Esophagus (tissue), 2 donors: Measurements from ENCODE around the gene IFT172. TPM values are rescaled to one million over a fixed set of nuclear protein-coding genes. Genes with fewer than 3 reads are reported as not detected.
A peak's percentile ranks its signal among the peaks of the same experiment; 100 is the strongest.
"Not testable (repeated sequence)": the region's sequence is repeated elsewhere in the genome, so short reads cannot be mapped to it uniquely, and the experiment has no call there.

Source experiments
- H3K27ac ChIP-seq, 2 donors: one replicate each; pipeline ENCODE4 v1.5.1; 2013; ENCODE audit warnings: low read depth in 2 of 2, mild to moderate bottlenecking in 2 of 2, inconsistent platforms in 1 of 2, low read length in 1 of 2, moderate library complexity in 1 of 2
- H3K27me3 ChIP-seq, 2 donors: one replicate each; pipeline ENCODE4 v1.6.1; 2013; ENCODE audit warnings: low read length in 2 of 2, control low read depth in 1 of 2, mild to moderate bottlenecking in 1 of 2; ENCODE audit not compliant: insufficient read depth in 2 of 2, control insufficient read depth in 1 of 2
- H3K36me3 ChIP-seq, 2 donors: one replicate each; pipeline ENCODE4 v1.6.1; 2013; ENCODE audit warnings: low read length in 1 of 2; ENCODE audit not compliant: control insufficient read depth in 2 of 2, insufficient read depth in 2 of 2
- H3K4me1 ChIP-seq, 2 donors: one replicate each; pipeline ENCODE4 v1.6.1; 2013; ENCODE audit warnings: low read length in 1 of 2; ENCODE audit not compliant: control insufficient read depth in 2 of 2, insufficient read depth in 2 of 2
- H3K4me3 ChIP-seq, 2 donors: one replicate each; pipeline ENCODE4 v1.5.1; 2013; ENCODE audit warnings: low read length in 2 of 2, mild to moderate bottlenecking in 2 of 2, low read depth in 1 of 2, moderate library complexity in 1 of 2
- H3K9me3 ChIP-seq, 2 donors: one replicate each; pipeline ENCODE4 v1.6.1; 2013; ENCODE audit warnings: mild to moderate bottlenecking in 2 of 2, low read depth in 1 of 2, low read length in 1 of 2, moderate library complexity in 1 of 2; ENCODE audit not compliant: control insufficient read depth in 2 of 2, insufficient read depth in 1 of 2
- WGBS, 2 donors: extraction: QIAGEN DNeasy Blood & Tissue Kit; methylation state at CpG; one replicate each; pipeline ENCODE4 v1.1.7; 2013; 5-methylcytosine and 5-hydroxymethylcytosine counted together
- polyA plus RNA-seq, 2 donors: library from polyadenylated mRNA; stranded (reverse); fragments of 200-250 nt; gene quantifications; one replicate each; pipeline ENCODE4 v1.2.3, GENCODE V29; 2013
- donor health status: healthy with polysubstance abuse.
- donor health status: Bipolar disorder and iron deficiency.

IFT172 gene, protein sequence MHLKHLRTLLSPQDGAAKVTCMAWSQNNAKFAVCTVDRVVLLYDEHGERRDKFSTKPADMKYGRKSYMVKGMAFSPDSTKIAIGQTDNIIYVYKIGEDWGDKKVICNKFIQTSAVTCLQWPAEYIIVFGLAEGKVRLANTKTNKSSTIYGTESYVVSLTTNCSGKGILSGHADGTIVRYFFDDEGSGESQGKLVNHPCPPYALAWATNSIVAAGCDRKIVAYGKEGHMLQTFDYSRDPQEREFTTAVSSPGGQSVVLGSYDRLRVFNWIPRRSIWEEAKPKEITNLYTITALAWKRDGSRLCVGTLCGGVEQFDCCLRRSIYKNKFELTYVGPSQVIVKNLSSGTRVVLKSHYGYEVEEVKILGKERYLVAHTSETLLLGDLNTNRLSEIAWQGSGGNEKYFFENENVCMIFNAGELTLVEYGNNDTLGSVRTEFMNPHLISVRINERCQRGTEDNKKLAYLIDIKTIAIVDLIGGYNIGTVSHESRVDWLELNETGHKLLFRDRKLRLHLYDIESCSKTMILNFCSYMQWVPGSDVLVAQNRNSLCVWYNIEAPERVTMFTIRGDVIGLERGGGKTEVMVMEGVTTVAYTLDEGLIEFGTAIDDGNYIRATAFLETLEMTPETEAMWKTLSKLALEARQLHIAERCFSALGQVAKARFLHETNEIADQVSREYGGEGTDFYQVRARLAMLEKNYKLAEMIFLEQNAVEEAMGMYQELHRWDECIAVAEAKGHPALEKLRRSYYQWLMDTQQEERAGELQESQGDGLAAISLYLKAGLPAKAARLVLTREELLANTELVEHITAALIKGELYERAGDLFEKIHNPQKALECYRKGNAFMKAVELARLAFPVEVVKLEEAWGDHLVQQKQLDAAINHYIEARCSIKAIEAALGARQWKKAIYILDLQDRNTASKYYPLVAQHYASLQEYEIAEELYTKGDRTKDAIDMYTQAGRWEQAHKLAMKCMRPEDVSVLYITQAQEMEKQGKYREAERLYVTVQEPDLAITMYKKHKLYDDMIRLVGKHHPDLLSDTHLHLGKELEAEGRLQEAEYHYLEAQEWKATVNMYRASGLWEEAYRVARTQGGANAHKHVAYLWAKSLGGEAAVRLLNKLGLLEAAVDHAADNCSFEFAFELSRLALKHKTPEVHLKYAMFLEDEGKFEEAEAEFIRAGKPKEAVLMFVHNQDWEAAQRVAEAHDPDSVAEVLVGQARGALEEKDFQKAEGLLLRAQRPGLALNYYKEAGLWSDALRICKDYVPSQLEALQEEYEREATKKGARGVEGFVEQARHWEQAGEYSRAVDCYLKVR (N-terminal part only)
- 10 to 100 TPM; 12.8 to 27.5 TPM for polyA plus RNA-seq

DNA sequence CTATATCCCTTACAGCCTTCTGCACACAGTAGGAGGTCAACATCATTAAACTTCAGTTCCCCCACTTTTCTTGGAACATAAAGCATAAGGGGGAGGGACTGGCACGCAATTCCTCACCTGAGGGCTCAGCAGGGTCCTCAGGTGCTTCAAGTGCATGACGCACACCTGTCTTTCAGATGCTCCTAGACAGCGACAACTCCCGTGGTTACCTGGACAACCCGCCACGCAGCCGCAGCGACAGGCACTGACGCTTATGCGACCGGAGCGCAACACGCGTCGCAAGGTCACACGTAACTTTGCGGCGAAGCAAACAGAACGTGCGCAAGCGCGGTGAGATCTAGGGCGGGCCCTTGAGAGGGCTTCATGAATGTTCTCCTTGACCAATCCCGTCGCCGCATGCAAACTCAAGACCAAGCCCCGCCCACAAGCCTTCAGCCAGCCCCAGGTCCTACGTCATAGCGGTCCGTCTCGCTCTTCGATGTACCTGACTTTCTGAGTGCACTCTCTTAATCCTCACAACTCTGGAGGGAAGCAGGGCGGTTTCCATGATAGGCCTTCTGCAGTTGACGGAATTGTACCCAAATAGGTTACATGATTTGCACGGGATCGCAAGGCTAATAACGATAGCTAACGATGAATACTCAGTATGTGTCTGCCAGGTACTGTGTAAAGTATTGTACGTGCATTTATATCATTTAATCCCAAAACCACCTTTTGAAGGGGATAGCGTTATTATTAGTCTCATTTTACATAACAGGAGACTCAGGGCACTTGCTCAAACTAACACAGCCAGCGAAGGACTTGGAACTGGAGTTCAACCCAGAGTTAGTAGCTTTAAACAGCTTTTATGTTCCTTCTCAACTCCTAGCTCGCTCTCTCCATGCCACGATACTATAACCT is at the start of gene IFT172:
Gene IFT172 (minus strand): TSS at position 246 of the 900 bp plus-strand sequence. CDS start 90 bp downstream, at position 156.
- peaks cover 3 to 5% of the 10 kb centered on the region in 2 donors for H3K4me1 ChIP-seq
- peak within 1 kb of the TSS; percentile 52 to 60 for H3K4me3 ChIP-seq
- H3K27ac ChIP-seq, result peak within 1 kb of the TSS; percentile 75 to 86
- H3K27me3 ChIP-seq, result no peaks in the 10 kb centered on the region
- 7 to 8% methylated on average over 43 of the region's 43 CpGs for WGBS, 2 donors
- H3K9me3 ChIP-seq, result no peaks in the 10 kb centered on the region
- H3K36me3 ChIP-seq, result peaks cover 0 to 3% of the 10 kb centered on the region in 2 donors

DNA sequence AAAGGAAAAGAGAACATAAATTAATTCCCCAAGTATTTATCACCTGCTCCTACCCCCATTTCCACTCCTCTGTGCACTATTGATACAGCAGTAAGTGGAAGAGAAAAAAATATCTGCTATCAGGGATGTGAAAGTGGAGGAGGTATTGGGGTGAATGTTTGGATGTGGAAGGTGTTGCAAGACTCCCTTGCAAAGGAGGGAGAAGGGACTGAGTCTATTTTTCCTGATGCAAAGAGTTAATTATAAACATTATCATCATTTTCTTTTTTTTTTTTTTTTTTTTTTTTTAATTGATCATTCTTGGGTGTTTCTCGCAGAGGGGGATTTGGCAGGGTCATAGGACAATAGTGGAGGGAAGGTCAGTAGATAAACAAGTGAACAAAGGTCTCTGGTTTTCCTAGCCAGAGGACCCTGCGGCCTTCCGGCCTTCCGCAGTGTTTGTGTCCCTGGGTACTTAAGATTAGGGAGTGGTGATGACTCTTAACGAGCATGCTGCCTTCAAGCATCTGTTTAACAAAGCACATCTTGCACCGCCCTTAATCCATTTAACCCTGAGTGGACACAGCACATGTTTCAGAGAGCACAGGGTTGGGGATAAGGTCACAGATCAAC is 49.4 kb upstream of the IFT172 start:
- H3K27ac ChIP-seq, H3K27me3 ChIP-seq, H3K4me3 ChIP-seq, H3K36me3 ChIP-seq, H3K4me1 ChIP-seq, H3K9me3 ChIP-seq: not testable (repeated sequence)
- WGBS, 2 donors, result 48 to 56% methylated on average over 4 of the region's 6 CpGs

DNA sequence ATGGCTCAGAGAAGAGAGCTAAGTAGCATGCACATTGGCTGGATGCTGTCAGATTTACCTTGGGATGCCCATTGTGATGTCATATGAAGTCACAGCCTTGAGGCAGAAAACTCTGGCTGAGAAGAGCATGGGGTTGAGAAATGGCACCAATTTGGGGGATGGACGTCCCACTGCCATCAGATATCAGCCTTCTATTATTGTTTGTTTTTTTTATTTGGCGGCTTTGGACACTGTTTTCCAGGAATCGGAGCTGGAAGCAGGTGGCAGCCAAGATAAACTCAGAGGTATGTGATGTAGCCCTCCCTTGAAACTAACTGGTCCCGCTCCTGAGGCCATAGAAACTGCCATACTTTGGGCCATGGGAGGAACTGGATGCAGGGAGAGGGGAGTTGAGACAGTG is 47.7 kb upstream of the IFT172 start:
- no peaks in the 10 kb centered on the region for H3K4me1 ChIP-seq
- H3K4me3 ChIP-seq, result no peak overlapping the region
- no peaks in the 10 kb centered on the region for H3K36me3 ChIP-seq
- H3K27ac ChIP-seq, result no peak overlapping the region
- H3K9me3 ChIP-seq, result no peaks in the 10 kb centered on the region
- WGBS, 2 donors, result 67% methylated on average over 4 of the region's 4 CpGs
- H3K27me3 ChIP-seq, result no peaks in the 10 kb centered on the region

DNA sequence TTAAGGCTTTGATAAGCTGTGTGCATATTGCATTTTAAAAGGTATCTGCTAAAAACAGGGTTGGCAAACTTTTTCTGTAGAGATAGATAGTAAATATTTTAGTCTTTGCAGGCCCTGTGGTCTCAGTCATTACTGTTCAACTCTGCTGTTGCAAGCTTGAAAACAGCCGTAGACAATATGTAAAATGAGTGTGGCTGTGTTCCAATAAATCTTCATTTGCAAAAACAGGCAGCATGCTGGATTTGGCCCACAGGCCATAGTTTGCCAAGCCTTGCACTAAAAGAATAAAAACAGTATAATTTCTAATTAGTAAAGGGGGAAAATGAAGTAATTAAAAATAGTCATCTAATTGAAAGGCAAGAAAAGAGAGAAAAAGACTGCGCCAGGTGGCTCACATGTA is 42.4 kb upstream of the IFT172 start:
- no peaks in the 10 kb centered on the region for H3K27me3 ChIP-seq
- 81% methylated on average over 2 of the region's 2 CpGs for WGBS, 2 donors
- no peak overlapping the region for H3K4me3 ChIP-seq
- no peaks in the 10 kb centered on the region for H3K36me3 ChIP-seq
- no peaks in the 10 kb centered on the region for H3K4me1 ChIP-seq
- H3K9me3 ChIP-seq, result no peaks in the 10 kb centered on the region
- H3K27ac ChIP-seq, result no peak overlapping the region

DNA sequence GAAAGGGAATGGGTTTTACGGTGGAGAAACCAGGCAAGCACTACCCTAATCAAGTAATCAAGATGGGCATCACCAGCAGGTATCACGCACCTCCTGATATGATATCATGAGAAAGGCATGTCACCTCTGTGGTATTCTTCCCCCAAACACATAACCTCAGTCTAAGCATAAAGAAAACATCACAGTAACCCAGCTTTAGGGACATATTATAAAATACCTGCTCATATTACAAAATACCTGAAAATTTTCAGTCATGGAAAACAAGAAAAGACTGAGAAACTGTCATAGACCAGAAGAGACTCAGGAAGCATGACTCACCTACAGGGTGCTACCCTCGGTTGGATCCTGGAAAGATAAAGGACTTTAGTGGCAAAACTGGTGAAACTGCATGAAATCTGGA is 37.6 kb upstream of the IFT172 start:
- no peak overlapping the region for H3K4me3 ChIP-seq
- no peaks in the 10 kb centered on the region for H3K27me3 ChIP-seq
- WGBS, 2 donors, result 64 to 66% methylated on average over 3 of the region's 3 CpGs
- H3K9me3 ChIP-seq, result no peaks in the 10 kb centered on the region
- no peaks in the 10 kb centered on the region for H3K36me3 ChIP-seq
- no peaks in the 10 kb centered on the region for H3K4me1 ChIP-seq
- H3K27ac ChIP-seq, result no peak overlapping the region

DNA sequence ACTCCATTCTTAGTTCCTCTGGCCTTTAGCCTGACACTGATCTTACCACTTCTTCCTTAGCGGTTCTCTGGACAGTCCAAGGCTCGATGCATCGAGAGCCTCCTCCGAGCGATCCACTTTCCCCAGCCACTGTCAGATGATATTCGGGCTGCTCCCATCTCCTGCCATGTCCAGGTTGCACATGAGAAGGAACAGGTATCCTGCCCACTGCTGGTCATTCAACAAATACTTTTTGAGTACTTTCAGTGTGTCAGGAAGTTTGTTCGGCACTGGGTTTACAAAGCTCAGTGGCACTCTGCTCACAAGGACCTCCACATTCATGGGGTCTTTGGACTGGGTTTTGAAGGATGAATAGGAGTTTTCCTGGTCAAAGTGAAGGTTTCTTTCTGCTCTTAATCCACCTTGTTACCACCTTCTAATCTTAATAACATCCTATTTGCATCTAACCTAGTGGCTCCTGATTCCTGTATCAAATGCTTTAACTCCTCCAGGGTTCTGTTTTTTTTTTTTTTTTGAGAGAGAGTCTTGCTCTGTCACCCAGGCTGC is 32.9 kb upstream of the IFT172 start:
- no peaks in the 10 kb centered on the region for H3K36me3 ChIP-seq
- no peak overlapping the region for H3K27ac ChIP-seq
- WGBS, 2 donors, result 92% methylated on average over 7 of the region's 7 CpGs
- H3K27me3 ChIP-seq, result no peaks in the 10 kb centered on the region
- H3K4me3 ChIP-seq, result no peak overlapping the region
- no peaks in the 10 kb centered on the region for H3K9me3 ChIP-seq
- H3K4me1 ChIP-seq, result no peaks in the 10 kb centered on the region

DNA sequence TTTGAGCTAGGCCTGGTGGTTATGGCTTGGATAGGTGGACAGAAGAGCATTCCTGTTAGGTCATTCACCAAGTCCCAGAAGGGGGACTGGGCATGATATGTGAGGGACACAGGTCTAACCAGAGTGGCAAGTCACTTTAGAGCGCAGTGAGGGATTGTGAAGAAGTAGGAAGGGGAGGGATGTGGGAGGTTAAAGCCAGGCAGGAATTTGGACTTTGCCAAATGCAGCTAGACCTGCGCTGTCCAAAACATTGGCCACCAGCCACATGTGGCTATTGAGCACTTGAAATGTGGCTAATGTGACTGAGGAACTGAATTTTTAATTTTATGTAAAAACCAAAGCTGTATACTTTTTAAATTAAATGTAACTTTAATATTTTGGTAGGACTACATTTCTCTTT is 30.8 kb upstream of the IFT172 start:
- H3K4me3 ChIP-seq, result no peak overlapping the region
- H3K36me3 ChIP-seq, result no peaks in the 10 kb centered on the region
- no peaks in the 10 kb centered on the region for H3K4me1 ChIP-seq
- WGBS, 2 donors, result 90 to 93% methylated on average over 2 of the region's 2 CpGs
- H3K9me3 ChIP-seq, result no peaks in the 10 kb centered on the region
- H3K27ac ChIP-seq, result no peak overlapping the region
- H3K27me3 ChIP-seq, result no peaks in the 10 kb centered on the region

DNA sequence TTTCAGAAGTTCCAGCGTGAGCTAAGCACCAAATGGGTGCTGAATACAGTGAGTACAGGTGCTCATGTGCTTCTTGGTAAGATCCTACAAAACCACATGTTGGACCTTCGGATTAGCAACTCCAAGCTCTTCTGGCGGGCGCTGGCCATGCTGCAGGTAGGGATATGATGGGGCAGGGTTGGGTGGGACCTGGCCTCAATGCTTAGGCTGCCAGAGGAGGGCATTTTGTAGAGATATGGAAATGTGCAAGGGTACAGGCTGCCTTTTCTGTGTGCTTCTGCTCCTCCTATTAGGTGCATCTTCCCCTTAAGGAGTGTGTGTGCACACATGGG is 29.2 kb upstream of the IFT172 start:
- Histone ChIP-seq H3K4me1 (no peaks in the 10 kb centered on the region), H3K36me3 (no peaks in the 10 kb centered on the region), H3K4me3 (no peak overlapping the region), H3K27ac (no peak overlapping the region), H3K9me3 (no peaks in the 10 kb centered on the region), H3K27me3 (no peaks in the 10 kb centered on the region)
- 81 to 86% methylated on average over 4 of the region's 4 CpGs for WGBS, 2 donors
